GM23248 (cell line): Measurements from ENCODE around the gene KRTAP5-5.

Source experiments
- EZH2 ChIP-seq: fragments of 200-600 bp; sonication (generic); IDR thresholded peaks from 2 replicates; pipeline ENCODE4 v1.6.1; 2018; ENCODE audit warnings: antibody characterized with exemption, mild to moderate bottlenecking; ENCODE audit not compliant: insufficient read depth, poor library complexity, severe bottlenecking
- EZH2phosphoT487 ChIP-seq: fragments of 200-600 bp; sonication (generic); IDR thresholded peaks from 2 replicates; pipeline ENCODE4 v1.6.1; 2018; ENCODE audit warnings: antibody characterized with exemption, moderate library complexity, mild to moderate bottlenecking, low read depth; ENCODE audit not compliant: insufficient read depth

GRCh38 chr11:1640076-1640946 lies 10.7 kb downstream of the KRTAP5-5 start:
- TF ChIP-seq EZH2 (no peak), EZH2phosphoT487 (no peak)
